ENCODE measurements around the gene MVB12B. TPM values are rescaled to one million over a fixed set of nuclear protein-coding genes. Genes with fewer than 3 reads are reported as not detected.

MVB12B gene
- polyA plus RNA-seq, 1 donor from 2014 or later: 39.5 TPM

DNA sequence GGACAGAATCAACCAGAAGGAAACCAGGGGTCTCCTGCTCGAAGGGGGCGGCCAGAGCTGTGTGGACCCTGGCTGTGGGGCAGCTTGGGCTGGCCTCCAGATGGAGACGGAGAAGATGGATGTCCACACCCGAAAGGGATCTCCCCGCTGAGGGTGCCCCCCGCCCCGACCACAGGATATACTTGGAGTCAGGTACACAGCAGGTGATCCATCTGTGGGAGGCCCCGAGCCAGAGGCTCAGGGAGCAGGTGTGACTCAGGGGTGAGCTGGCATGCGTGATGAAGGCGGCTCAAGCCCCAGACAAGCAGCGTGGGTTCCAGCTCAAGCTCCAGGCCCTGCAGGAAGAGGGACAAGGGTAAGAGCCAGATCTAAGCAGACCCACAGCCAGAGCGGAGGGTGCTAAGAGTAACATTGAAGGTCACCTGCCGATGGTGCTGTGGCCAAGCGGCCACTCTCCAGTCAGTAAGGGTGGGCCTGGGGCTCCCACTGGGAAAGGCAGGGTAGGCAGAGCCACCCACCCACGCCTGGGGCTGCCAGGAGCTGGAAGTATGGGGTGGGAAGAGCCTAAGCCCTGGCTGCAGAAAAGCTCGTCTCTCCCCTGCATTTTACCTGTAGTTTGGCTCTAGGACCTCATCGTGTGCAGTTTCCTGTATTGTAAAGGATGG, 30.6 kb upstream of the MVB12B start:
- Histone ChIP-seq H3K9me3 (ENCODE audit: low read length) (no peaks in the 10 kb centered on the region), H2AFZ (ENCODE audit: low read depth, low read length) (no peak overlapping the region), H3K9ac (ENCODE audit: low read length) (no peak overlapping the region), H3K79me2 (replicated peaks; ENCODE audit: insufficient read depth, low read length) (no peaks in the 10 kb centered on the region), H3K4me2 (ENCODE audit: low read length) (no peak overlapping the region), H4K20me1 (ENCODE audit: insufficient read depth) (no peaks in the 10 kb centered on the region), H3K27ac (ENCODE audit: low read length) (no peak overlapping the region), H3K36me3 (ENCODE audit: insufficient read depth, low read length) (no peaks in the 10 kb centered on the region), H3K4me3 (ENCODE audit: low read length) (no peak overlapping the region), H3F3A (ENCODE audit: insufficient read depth, low read length, poor library complexity, severe bottlenecking) (no peaks in the 10 kb centered on the region), H3K27me3 (ENCODE audit: insufficient read depth, low read depth, low read length) (no peaks in the 10 kb centered on the region), H3K9me2 (ENCODE audit: insufficient read depth, low read length) (no peaks in the 10 kb centered on the region)
- TF ChIP-seq, protein P1, sequence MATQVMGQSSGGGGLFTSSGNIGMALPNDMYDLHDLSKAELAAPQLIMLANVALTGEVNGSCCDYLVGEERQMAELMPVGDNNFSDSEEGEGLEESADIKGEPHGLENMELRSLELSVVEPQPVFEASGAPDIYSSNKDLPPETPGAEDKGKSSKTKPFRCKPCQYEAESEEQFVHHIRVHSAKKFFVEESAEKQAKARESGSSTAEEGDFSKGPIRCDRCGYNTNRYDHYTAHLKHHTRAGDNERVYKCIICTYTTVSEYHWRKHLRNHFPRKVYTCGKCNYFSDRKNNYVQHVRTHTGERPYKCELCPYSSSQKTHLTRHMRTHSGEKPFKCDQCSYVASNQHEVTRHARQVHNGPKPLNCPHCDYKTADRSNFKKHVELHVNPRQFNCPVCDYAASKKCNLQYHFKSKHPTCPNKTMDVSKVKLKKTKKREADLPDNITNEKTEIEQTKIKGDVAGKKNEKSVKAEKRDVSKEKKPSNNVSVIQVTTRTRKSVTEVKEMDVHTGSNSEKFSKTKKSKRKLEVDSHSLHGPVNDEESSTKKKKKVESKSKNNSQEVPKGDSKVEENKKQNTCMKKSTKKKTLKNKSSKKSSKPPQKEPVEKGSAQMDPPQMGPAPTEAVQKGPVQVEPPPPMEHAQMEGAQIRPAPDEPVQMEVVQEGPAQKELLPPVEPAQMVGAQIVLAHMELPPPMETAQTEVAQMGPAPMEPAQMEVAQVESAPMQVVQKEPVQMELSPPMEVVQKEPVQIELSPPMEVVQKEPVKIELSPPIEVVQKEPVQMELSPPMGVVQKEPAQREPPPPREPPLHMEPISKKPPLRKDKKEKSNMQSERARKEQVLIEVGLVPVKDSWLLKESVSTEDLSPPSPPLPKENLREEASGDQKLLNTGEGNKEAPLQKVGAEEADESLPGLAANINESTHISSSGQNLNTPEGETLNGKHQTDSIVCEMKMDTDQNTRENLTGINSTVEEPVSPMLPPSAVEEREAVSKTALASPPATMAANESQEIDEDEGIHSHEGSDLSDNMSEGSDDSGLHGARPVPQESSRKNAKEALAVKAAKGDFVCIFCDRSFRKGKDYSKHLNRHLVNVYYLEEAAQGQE (IDR thresholded peaks at IDR 0.05; ENCODE audit: borderline replicate concordance): no peak
- TF ChIP-seq, protein P2, sequence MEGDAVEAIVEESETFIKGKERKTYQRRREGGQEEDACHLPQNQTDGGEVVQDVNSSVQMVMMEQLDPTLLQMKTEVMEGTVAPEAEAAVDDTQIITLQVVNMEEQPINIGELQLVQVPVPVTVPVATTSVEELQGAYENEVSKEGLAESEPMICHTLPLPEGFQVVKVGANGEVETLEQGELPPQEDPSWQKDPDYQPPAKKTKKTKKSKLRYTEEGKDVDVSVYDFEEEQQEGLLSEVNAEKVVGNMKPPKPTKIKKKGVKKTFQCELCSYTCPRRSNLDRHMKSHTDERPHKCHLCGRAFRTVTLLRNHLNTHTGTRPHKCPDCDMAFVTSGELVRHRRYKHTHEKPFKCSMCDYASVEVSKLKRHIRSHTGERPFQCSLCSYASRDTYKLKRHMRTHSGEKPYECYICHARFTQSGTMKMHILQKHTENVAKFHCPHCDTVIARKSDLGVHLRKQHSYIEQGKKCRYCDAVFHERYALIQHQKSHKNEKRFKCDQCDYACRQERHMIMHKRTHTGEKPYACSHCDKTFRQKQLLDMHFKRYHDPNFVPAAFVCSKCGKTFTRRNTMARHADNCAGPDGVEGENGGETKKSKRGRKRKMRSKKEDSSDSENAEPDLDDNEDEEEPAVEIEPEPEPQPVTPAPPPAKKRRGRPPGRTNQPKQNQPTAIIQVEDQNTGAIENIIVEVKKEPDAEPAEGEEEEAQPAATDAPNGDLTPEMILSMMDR (IDR thresholded peaks at IDR 0.05; ENCODE audit: poor library complexity, severe bottlenecking): no peak
- TF ChIP-seq RAD21 (conservative IDR thresholded peaks at IDR 0.05): no peak
- no peak for TF ChIP-seq TAF1 (IDR thresholded peaks at IDR 0.05; ENCODE audit: low read depth)
- no peak for TF ChIP-seq EP300 (conservative IDR thresholded peaks at IDR 0.05; ENCODE audit: poor library complexity, severe bottlenecking)
- no peak for TF ChIP-seq SMC3 (conservative IDR thresholded peaks at IDR 0.05; ENCODE audit: poor library complexity)
- no peak for TF ChIP-seq MXI1 (conservative IDR thresholded peaks at IDR 0.05; ENCODE audit: poor library complexity, severe bottlenecking)
- TF ChIP-seq EZH2 (IDR thresholded peaks at IDR 0.05; ENCODE audit: borderline replicate concordance, insufficient read depth, low read length, poor library complexity, severe bottlenecking): no peak
- TF ChIP-seq POLR2AphosphoS5 (IDR thresholded peaks at IDR 0.05): no peak

DNA sequence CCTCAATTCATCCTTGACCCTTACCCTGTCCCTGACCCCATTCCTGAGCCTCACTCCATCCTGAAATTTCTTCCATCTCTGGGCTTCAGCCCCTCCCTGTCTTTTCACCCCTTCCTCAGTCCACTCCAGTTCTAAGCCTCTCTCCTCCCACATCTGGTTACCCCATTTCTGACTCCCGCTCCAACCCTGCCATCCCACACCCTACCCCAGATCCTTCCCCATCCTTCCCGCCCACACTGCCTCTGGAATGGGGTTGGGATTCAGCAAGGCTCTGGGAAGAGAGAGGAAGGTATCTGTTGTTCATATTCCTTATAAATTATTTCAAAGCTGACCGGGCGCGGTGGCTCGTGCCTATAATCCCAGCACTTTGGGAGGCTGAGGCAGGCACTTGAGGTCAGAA, 29.9 kb upstream of the MVB12B start:
- Histone ChIP-seq H3K36me3 (ENCODE audit: insufficient read depth, low read length) (no peaks in the 10 kb centered on the region), H3K4me3 (ENCODE audit: low read length) (no peak overlapping the region), H3K9me3 (ENCODE audit: low read length) (no peaks in the 10 kb centered on the region), H3K79me2 (replicated peaks; ENCODE audit: insufficient read depth, low read length) (no peaks in the 10 kb centered on the region), H2AFZ (ENCODE audit: low read depth, low read length) (no peak overlapping the region), H3K27me3 (ENCODE audit: insufficient read depth, low read depth, low read length) (no peaks in the 10 kb centered on the region), H3K27ac (ENCODE audit: low read length) (no peak overlapping the region), H3K9me2 (ENCODE audit: insufficient read depth, low read length) (no peaks in the 10 kb centered on the region), H3K4me2 (ENCODE audit: low read length) (no peak overlapping the region), H3F3A (ENCODE audit: insufficient read depth, low read length, poor library complexity, severe bottlenecking) (no peaks in the 10 kb centered on the region), H3K9ac (ENCODE audit: low read length) (no peak overlapping the region), H4K20me1 (ENCODE audit: insufficient read depth) (no peaks in the 10 kb centered on the region)
- TF ChIP-seq, protein P1 (IDR thresholded peaks at IDR 0.05; ENCODE audit: borderline replicate concordance): no peak
- TF ChIP-seq MXI1 (conservative IDR thresholded peaks at IDR 0.05; ENCODE audit: poor library complexity, severe bottlenecking): no peak
- TF ChIP-seq SMC3 (conservative IDR thresholded peaks at IDR 0.05; ENCODE audit: poor library complexity): no peak
- TF ChIP-seq EP300 (conservative IDR thresholded peaks at IDR 0.05; ENCODE audit: poor library complexity, severe bottlenecking): no peak
- no peak for TF ChIP-seq EZH2 (IDR thresholded peaks at IDR 0.05; ENCODE audit: borderline replicate concordance, insufficient read depth, low read length, poor library complexity, severe bottlenecking)
- no peak for TF ChIP-seq RAD21 (conservative IDR thresholded peaks at IDR 0.05)
- TF ChIP-seq TAF1 (IDR thresholded peaks at IDR 0.05; ENCODE audit: low read depth): no peak
- no peak for TF ChIP-seq POLR2AphosphoS5 (IDR thresholded peaks at IDR 0.05)
